NCI-H446 (cell line): Measurements from ENCODE around the gene NKAIN2.
A peak's percentile ranks its signal among the peaks of the same experiment; 100 is the strongest.
"Not testable (repeated sequence)": the region's sequence is repeated elsewhere in the genome, so short reads cannot be mapped to it uniquely, and the experiment has no call there.

Source experiments
- DNase-seq, 2 experiments: peaks; one replicate each; lab custom pipeline; 2025; lab: John Stamatoyannopoulos, UW

NKAIN2 gene

GRCh38 chr6:124324237-124324636, 520.6 kb downstream of the NKAIN2 start:
- DNase-seq: no peak

GRCh38 chr6:124330197-124330596, 526.5 kb downstream of the NKAIN2 start:
- DNase-seq: no peak

DNA sequence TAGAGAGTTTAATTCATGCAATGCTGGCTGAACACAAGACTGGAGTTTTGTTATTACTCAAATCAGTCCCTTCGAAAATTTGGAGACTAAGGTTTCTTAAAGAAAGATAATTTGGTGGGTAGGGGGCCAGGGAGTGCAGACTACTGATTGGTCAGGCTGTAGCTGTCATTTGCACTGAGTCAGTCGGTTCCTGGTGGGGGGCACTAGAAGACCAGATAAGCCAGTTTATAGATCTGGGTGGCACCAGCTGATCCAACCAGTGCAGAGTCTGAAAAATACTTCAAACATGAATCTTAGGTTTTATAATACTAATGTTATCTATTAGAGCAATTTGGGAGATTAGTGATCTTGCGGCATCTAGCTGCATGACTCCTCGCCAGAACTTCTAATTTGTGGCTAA, 530.7 kb downstream of the NKAIN2 start:
- DNase-seq: no peak

DNA sequence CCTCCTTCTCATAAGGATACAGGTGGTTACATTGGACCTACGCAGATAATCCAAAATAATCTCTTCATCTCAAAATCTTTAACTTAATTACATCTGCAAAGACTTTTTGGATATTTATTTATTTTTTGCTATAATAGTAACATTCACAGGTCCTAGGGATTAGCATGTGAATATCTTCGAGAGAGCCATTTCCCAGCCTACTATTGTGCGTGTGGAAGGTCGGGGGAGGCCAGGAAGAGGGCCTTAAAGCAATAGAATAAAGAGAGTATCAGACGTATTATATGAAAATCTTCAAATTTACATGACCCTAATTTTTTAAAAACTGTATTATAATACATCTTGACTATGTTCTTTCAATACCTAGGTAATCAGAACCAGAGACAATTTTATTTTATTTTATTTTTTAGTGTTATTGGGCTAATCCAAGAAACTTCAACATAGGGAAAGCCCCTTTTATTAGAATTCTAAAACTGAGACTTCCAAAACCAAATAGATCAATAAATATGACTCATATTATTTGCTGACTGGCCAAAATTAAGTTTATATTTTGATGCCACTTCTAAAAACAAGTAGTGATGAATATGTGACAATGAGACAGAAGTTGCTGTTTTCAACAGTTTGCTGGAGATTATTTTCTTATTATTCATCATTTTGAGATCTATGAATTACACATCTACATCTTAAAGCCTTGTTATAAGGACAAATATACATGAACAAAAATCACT, 536.1 kb downstream of the NKAIN2 start:
- DNase-seq: no peak

GRCh38 chr6:124348339-124348738, 544.7 kb downstream of the NKAIN2 start:
- not testable (repeated sequence) for DNase-seq

DNA sequence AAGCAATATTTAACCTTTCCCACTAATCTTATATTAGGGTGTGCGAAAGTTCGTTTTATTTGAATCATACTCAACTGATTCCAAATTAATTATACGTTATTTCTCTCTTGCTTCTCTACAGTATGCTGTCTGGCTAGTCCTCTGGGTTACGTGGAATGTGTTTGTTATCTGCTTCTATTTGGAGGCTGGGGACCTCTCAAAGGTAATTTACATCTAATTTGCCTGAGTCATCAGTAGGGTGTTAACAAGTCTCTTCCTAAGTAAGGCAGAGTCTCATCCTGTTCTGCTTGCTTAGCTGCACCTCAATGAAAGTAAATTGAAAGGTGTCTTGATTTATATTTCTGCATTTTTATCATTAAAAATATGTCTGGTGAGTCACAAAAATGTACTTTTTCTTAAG, 551.5 kb downstream of the NKAIN2 start:
- no peak for DNase-seq

- DNase-seq: no peak
Observed at GRCh38 chr6:124356276-124356810, 552.7 kb downstream of the NKAIN2 start.

GRCh38 chr6:124356811-124357210, 553.1 kb downstream of the NKAIN2 start:
- no peak for DNase-seq

DNA sequence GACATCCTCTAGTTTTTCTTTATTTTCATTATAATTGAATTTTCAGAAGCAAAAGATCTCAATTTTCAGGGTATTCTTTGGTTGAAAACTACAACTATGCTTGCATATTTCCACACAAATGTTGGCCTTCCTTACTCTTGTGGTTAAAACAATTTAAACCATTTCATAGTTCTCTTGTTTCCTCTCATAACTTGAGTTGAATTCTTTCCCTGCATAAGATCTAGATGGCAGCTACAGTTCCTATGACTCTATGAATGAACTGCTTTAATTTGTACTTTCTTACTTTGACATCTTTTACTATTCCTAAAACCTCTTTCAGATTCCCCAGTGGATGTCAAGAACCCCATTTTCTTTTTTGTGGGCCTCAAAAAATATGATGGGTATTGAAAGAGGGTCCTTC, 564.5 kb downstream of the NKAIN2 start:
- no peak for DNase-seq

DNA sequence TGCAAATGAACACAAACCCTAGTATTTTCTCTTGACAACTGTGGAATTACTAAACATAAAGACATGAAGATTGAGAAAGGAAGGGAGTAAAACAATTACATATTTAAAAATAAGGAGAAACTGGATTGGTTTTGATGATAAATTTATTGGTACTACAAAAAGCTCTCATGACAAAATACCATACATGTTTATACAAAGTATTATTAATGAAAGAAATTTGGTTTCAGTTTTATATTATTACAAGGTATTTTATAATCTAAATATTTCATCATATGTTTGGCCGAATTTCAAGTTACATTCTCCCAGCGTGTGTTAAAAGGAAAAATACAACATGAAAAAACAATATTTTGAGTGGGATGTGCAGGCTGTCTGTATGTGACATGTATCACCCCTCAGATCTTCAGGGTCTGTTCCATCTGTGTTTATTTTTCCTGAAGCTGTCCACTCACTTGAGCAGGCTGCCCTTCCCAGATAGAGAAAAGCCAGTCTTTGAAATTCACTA, 568.4 kb downstream of the NKAIN2 start:
- DNase-seq: no peak

GRCh38 chr6:124373386-124373785, 569.7 kb downstream of the NKAIN2 start:
- DNase-seq: no peak

DNA sequence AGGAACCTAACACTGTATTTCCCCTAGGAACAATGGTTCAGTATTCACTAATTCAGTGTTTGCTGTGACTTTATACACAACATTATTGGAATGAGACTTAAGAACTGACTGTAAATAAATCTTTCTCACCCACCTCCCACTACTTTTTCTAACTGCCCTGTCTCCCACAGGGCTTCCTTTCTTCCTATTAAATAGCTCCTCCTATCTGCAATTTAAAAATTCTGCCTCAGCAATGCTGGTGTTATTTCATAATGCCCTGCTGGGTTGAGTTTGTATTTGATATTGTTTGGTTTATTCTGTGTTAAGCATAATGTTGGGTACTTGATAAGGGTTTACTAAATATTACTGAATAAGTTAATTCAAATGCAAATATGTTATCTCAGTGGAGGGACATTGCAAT, 585.5 kb downstream of the NKAIN2 start:
- no peak for DNase-seq

DNA sequence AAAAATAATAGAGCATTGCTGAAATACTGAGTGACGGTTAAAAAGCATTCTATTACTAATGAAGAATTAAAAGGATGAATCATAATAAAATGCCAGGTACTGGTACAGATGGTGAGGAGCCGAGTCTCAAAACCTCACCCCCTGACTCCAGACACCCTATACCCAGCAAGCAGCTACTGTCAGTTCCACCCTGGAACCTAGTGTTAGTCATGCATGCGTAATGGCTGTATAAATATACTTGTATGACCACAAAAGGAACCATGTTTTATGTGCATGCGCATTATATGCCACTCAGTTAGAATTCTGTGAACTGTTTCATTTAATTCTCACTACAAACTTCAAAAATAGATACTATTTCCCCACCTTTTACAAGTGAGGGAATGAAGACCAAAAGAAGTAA, 589.9 kb downstream of the NKAIN2 start:
- DNase-seq: no peak

DNA sequence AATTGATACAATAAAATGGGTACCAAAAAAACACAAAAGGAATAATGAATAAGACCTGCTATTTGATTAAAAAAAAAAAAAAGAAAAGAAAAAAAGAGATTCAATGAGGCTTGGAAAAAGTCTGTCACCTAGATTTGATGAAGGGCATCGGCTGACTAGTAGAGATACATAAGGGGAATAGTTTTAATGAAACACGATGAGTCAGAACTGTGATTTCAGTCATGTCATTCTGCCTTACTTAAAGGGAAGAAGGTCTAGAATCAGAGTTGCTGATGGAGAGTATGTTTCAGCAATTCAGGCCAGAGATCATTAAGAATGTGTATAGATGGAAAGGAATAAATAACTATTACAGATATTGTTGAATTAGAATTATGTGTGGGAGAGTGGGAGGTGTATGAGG, 592.7 kb downstream of the NKAIN2 start:
- no peak for DNase-seq

- DNase-seq: peak; percentile 44 to 55
Observed at GRCh38 chr6:124400261-124400999, 596.8 kb downstream of the NKAIN2 start.

DNA sequence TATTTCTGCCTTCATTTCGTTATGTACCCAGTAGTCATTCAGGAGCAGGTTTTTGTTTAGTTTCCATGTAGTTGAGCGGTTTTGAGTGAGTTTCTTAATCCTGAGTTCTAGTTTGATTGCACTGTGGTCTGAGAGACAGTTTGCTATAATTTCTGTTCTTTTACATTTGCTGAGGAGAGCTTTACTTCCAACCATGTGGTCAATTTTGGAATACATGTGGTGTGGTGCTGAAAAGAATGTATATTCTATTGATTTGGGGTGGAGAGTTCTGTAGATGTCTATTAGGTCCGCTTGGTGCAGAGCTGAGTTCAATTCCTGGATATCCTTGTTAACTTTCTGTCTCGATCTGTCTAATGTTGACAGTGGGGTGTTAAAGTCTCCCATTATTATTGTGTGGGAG, 606.8 kb downstream of the NKAIN2 start:
- DNase-seq: not testable (repeated sequence)

DNA sequence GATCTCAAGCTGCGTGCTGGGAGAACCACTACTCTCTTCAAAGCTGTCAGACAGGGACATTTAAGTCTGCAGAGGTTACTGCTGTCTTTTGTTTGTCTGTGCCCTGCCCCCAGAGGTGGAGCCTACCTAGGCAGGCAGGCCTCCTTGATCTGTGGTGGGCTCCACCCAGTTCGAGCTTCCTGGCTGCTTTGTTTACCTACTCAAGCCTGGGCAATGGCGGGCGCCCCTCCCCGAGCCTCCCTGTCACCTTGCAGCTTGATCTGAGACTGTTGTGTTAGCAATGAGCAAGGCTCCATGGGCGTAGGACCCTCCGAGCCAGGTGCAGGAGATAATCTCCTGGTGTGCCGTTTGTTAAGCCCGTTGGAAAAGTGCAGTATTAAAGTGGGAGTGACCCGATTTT, 609.0 kb downstream of the NKAIN2 start:
- not testable (repeated sequence) for DNase-seq

GRCh38 chr6:124420116-124420840, 616.6 kb downstream of the NKAIN2 start:
- peak in 1 of 2 experiments; percentile 29 for DNase-seq

GRCh38 chr6:124423621-124424020, 620.0 kb downstream of the NKAIN2 start:
- DNase-seq: no peak

GRCh38 chr6:124430740-124431318, 627.2 kb downstream of the NKAIN2 start:
- no peak for DNase-seq

GRCh38 chr6:124432620-124433019, 629.0 kb downstream of the NKAIN2 start:
- no peak for DNase-seq
